Measurements from ENCODE around the gene JUND.

JUND gene

GRCh38 chr19:18266771-18267686, 14.4 kb downstream of the JUND start:
- DNase-seq: no peak

DNA sequence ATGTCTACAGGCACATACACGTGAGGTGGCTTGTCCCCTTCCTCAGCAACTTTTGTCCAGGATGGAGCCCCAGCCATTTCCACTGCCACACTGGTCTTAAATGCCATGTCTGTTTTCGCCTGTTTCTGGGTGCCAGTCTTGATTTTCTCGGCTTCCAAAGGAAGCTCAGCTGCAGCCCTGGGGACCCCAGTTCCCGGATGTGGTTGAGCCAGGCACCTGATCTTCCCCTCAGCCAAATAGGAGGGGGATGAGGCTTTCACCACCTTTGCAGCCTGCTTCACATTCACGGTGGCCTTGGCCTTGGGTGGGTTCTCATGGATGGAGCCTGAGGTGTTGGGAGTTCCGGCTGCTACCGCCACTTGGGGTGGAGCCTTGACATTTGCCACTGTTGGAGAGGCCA, 15.8 kb downstream of the JUND start:
- DNase-seq: no peak

DNA sequence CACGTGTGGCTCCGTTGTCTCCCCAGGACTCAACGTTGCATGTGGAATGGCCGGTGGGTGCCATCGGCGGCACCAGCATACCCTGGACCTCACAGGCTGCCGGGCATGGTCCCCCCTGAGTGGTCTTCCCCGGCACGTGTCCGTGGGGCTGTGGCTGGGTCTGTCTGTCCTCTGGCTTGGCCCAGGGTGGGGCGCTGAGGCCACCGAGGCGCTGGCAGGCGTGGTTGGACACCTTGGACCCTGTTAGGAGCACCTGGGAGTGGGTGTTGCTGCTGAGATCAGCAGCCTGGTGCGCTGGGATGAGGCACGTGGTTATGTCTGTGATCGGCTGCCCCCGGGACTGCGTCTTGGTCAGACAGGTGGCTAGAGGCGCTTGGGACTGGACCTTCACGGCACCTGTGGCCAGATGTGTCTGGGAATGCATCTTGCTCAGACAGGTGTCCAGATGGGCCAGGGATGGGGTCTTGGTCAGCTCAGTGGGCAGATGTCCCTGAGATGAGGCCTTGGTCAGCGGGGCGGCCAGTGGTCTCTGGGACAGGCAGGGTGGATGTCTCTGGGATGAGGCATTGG, 16.4 kb downstream of the JUND start:
- no peak for DNase-seq

DNA sequence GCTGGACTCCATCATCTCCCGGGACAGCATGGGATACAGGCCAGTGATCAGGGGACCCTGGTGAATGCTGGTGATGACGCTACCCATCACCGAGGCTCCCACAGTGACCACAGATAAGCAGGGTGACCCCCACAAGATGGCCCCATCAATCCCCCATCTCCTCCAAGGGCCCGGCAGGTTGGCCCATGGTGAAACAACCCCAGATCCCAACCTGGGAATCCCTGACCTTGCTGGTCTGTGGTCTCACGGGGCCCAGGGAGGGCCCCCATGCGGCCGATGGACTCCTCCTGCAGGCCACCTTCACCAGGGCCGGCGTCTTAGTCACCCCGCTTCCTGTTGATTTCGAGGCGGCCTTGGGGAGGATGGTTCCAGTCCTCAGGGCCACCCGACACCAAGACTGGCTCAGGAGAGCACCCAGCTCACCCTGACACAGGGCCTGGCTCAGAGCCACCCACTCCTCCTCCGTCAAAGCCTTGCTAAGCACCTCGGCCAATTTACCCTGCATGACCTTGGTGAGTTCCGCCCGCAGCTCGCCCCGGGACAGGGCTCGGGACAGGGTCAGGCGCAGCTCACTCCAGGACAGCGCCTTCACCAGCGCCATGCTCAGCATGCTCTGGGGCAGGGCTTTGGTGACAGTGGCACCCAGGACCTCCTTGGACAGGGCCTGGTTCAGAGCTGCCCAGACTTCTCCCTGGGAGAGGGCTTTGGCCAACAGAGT, 17.1 kb downstream of the JUND start:
- no peak for DNase-seq

DNA sequence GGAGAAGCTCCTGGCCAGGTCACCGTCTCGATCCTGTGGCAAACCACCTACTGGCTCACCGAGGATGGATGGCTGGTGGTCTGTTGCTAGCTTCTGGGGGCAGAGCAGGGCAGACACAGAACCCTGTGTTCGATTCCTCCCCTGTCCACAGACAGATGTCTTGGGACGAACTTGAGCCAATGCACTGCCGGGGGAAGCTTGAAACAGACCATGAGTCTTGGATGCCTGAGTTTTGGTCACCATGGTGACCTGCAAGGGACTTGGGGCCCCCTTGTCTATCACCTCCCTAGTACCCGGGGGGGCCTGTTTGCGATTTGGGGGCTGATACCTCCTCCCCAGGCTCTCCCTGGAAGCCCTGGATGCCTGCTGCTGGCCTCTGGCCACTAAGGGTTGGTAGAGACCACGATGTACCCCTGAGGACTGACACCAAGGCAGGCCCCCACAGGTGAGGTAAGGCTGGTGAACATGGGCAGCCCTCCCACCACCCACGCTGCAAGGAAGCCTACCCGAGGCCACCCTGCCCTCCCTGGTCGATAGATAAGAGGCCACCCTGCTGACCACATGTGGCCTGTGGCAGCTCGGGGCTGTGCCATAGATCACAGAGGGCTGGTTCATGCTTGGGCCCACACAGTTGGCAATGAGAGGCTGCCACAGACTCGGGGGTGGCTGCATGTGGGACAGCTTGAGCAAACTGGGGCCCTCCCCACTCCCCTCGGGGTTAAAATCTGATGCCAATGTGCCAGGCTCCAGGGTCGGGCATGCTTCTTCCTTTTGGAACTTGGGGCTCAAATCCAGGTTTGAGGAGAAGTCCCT, 17.9 kb downstream of the JUND start:
- no peak for DNase-seq

GRCh38 chr19:18262917-18263316, 18.5 kb downstream of the JUND start:
- DNase-seq: no peak

DNA sequence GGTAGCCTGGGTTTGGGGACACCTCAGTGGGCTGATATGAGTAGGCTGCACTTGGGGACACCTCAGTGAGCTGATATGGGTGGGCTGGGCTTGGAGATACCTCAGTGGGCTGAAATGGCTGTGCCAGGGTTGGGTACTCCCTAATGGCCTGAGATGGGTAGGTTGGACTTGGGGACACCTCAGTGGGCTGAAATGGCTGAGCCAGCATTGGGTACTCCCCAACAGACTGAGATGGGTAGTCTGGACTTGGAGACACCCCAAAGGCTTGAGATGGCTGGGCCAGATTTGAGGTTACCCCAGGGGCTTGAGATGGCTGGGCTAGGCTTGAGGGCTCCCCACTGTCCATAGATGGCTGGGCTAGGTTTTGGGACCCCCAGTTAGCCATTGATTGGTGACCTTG, 19.3 kb downstream of the JUND start:
- DNase-seq: no peak

GRCh38 chr19:18261474-18261873, 19.9 kb downstream of the JUND start:
- no peak for DNase-seq

DNA sequence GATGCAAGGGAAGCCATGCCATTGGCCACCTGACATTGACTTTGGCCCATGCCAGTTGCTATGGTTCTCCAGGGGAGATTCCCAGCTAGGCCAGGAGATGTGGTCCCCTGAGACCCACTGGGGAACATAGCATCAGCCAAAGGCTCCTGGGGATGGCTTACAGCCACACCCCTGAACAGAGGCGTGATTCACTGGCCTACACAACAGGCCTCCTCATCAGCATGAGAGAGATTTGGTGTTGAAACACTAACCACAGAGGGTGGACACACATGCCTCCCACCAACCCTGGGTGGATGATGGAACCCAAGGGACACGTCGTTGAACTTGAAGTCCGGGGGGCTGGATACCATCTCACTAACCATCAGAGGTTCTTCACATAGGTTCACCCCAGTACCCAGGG, 21.5 kb downstream of the JUND start:
- DNase-seq: no peak

- DNase-seq: no peak
Observed at GRCh38 chr19:18257503-18258470, 23.6 kb downstream of the JUND start.

DNA sequence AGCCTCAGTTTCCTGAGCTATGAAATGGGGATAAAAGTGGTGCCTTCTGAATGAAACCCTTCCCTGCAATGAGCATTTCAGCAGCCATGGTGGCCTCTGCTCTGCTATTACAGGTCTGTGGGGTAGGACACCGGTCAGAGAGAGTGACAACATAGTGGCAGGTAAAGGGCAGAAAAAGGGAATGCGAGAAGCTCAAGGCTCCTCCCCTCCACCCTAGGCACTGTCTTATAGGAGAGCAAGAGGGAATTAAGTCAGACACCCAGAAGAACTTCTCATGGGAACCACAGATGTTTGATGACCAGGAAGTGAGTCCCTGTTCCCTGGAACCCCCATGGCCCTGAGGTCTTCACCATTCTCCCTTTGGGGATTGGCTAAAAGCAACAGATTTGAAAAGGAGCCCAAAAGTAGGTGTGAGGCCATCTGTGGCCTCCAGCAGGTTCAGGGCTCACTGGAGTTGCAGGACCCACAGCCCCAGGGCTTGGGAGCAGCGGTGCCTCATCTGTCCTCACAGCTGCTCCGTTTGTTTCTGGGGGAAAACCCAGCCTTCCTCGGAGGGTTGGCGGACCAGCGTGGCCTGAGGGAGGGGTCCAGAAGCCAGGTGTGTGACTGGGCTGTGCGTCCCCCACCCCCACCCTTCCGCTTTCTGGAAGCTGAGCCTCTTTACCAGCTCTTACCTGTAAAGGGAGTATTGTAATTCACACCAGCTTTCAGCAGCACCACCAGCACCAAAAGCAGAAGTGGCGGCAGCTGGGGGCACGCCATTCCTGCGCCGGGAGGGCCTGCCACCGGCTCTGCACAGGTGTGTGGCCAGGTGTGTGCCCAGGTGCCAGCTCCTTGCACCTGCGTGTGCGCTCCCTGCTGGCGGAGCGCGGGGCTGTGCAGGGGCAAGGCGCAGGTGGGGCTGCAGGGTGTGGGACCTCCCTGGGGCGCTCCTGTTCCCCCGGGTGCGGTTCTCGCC, 26.6 kb downstream of the JUND start:
- DNase-seq: no peak

DNA sequence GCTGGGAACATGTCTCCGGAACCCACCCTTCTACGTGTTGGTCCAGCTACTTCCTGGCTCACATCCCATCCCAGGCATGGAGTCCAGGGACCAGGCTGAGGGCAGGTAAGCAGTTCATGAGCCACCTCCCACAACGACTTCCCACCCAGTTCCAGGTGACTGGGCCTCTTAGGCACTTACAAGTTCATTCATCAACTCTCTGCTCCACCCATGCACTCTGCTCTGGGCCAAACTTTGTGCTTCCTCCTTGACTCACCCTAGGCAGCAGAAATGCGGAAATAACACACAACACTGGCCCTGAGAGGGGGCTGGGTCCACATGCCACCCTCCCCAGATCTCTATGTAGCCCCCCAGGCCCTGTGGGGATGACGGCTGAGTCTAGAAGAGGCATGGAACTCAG, 27.7 kb downstream of the JUND start:
- DNase-seq: no peak

DNA sequence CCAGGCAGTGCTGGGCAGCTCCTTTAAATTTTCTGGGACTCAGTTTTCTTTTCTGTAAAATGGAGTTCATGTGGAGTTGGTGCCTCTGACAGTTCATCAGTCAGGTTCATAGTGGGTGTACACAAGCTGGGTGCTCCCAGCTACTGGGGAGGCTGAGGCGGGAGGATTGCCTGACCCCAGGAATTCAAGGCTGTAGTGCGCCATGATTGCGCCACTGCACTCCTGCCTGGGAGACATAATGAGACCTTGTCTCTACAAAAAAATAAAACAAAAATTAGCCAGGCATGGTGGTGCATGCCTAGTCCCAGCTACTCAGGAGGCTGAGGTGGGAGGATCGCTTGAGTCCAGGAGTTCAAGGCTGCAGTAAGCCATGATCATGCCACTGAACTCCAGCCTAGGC, 28.3 kb downstream of the JUND start:
- DNase-seq: no peak

DNA sequence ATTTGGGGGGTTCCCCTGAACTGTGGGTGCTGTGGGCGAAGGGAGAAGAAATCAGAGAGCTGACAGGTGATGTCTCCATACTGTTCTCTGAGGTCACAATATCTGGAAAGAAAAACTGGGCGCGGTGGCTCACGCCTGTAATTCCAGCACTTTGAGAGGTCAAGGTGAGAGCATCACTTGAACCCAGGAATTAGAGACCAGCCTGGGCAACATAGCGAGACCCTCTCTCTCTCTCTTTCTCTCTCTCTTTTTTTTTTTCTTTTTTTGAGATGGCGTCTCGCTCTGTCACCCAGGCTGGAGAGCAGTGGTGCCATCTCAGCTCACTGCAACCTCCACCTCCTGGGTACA, 29.1 kb downstream of the JUND start:
- DNase-seq: no peak

DNA sequence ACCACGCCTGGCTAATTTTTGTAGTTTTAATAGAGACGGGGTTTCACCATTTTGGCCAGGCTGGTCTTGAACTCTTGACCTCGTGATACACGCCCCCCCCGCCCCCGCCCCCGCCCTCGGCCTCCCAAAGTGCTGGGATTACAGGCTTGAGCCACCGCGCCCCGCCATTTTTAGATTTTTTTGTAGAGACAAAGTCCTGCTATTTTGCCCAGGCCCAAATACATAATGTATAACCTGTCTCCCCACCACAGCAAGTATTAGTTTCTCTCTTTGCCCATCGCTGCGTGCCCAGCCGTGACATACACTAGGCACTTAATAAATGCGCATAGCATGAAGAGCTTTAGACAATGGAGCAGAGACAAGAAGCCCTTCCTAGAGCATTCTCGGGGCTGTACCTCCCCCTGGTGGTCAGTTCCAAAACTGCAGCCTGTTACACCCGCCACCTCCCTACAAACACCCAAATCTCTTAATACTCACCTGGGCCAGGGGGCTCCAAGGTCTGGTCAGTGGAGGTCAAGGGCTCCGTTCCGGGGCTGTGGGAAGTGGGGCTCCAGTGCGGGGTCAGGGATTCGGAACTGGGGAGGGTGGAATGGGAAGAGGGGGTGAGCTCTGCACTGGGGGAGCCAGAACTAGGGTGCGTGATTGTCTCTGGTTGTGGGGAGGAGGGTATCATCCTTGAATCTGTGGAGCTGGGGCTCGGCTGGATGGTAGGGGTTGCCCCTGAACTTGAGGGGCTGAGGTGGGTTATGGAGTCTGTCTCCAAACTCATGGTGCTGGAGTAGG, 29.6 kb downstream of the JUND start:
- DNase-seq: peak; percentile 81

- no peak for DNase-seq
Observed at GRCh38 chr19:18249834-18250233, 31.6 kb downstream of the JUND start.

- DNase-seq: no peak
Observed at GRCh38 chr19:18245297-18245696, 36.1 kb downstream of the JUND start.

GRCh38 chr19:18239303-18239702, 42.1 kb downstream of the JUND start:
- DNase-seq: no peak

DNA sequence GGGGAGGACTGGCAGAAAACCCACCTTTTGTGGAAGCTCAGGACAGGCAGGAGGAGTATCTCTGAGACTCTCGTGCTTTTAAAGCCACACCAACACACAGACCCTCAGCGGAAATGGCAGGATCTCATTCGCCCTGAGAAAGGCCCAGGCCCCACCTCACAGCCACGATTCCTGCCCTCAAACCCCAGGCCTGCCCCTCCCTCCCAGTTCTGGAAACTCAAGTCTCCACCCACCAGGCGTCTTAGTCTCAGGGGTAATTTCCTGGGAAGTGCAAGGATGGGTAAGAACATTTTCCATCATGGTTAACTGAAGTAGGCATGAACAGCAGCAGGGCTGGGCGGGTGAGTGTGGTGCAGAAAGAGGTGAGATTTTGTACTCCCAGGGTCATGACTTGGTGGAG, 47.2 kb downstream of the JUND start:
- no peak for DNase-seq
